ENCODE data around the gene PDPK1. TPM values are rescaled to one million over a fixed set of nuclear protein-coding genes. Genes with fewer than 3 reads are reported as not detected.
"Not testable (repeated sequence)": the region's sequence is repeated elsewhere in the genome, so short reads cannot be mapped to it uniquely, and the experiment has no call there.

The PDPK1 gene
- total and polyA plus RNA-seq, 10 donors: 6.2 to 74.5 (median 48.7) TPM

DNA sequence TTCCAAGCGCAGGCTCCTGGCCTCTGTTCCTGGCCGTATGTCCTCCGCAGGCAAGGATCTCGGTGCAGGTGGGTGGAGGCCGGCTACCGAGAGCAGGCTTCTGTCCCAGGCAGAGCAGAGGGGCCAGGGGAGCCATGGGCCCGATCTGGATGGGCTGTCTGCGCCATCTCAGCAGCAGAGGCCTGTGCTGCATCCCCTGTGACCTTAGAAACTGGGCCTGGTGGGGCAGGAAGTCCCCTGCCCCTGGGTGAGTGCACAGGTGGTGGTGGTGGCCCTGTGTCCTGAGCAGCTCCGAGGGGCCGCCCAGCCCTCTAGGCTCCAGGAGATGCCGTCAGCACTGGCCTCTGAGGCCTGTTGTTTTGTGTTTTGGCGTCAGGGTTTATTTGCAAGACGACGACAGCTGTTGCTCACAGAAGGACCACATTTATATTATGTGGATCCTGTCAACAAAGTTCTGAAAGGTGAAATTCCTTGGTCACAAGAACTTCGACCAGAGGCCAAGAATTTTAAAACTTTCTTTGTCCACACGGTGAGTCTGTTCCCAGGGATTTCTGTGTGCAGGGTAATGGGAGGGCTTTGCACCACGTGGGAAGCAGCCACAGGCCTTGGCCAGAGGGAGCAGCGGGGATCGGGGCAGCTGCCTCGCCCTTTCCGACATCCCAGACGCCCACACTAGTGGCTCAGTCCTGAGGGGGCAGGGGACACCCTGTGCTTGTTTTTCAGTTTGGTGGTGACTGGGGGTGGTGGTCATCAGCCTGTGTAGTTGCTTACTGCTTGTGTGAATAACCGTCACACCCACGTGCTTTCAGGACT lies 59.1 kb downstream of the PDPK1 start:
- WGBS, 5 donors: 94 to 97% (median 95%) methylated on average over 13 to 24 of the region's 24 CpGs
- no peaks in the 10 kb centered on the region for H3K27me3 ChIP-seq (replicated peaks in 1 of 7)
- TF ChIP-seq, protein P1, sequence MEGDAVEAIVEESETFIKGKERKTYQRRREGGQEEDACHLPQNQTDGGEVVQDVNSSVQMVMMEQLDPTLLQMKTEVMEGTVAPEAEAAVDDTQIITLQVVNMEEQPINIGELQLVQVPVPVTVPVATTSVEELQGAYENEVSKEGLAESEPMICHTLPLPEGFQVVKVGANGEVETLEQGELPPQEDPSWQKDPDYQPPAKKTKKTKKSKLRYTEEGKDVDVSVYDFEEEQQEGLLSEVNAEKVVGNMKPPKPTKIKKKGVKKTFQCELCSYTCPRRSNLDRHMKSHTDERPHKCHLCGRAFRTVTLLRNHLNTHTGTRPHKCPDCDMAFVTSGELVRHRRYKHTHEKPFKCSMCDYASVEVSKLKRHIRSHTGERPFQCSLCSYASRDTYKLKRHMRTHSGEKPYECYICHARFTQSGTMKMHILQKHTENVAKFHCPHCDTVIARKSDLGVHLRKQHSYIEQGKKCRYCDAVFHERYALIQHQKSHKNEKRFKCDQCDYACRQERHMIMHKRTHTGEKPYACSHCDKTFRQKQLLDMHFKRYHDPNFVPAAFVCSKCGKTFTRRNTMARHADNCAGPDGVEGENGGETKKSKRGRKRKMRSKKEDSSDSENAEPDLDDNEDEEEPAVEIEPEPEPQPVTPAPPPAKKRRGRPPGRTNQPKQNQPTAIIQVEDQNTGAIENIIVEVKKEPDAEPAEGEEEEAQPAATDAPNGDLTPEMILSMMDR (IDR thresholded peaks at IDR 0.05 in 8 of 11, conservative IDR thresholded peaks at IDR 0.05 in 3 of 11): no peak
- TF ChIP-seq POLR2AphosphoS5 (IDR thresholded peaks at IDR 0.05) (peak in 1 of 3 donors; percentile 24), POLR2A (IDR thresholded peaks at IDR 0.05) (no peak)
- H3K27ac ChIP-seq: no peak overlapping the region
- H3K4me1 ChIP-seq: peaks cover 0 to 27% (median 0%) of the 10 kb centered on the region in 6 donors
- H3K4me3 ChIP-seq: no peak overlapping the region
- H3K36me3 ChIP-seq: peaks cover 2 to 83% (median 42%) of the 10 kb centered on the region in 6 donors
- intact Hi-C loops (cut with DNase I; ENCODE audit: low total_unique reads): no loop called here
- peak; percentile 40 for DNase-seq
- no peaks in the 10 kb centered on the region for H3K9me3 ChIP-seq

DNA sequence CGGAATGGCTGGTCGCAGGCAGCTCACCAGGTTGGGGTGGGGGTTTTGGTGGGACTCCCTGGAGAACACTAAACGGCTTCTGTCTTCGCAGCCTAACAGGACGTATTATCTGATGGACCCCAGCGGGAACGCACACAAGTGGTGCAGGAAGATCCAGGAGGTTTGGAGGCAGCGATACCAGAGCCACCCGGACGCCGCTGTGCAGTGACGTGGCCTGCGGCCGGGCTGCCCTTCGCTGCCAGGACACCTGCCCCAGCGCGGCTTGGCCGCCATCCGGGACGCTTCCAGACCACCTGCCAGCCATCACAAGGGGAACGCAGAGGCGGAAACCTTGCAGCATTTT lies 59.7 kb downstream of the PDPK1 start:
- Histone ChIP-seq H3K4me1 (peaks cover 0 to 25% (median 2%) of the 10 kb centered on the region in 6 donors), H3K4me3 (no peak overlapping the region), H3K9me3 (no peaks in the 10 kb centered on the region), H3K27ac (no peak overlapping the region), H3K36me3 (peaks cover 2 to 77% (median 42%) of the 10 kb centered on the region in 6 donors), H3K27me3 (replicated peaks in 1 of 7) (no peaks in the 10 kb centered on the region)
- WGBS, 5 donors: 94 to 97% (median 96%) methylated on average over 18 to 22 of the region's 22 CpGs
- DNase-seq: peak; percentile 47
- TF ChIP-seq, protein P1 (IDR thresholded peaks at IDR 0.05 in 8 of 11, conservative IDR thresholded peaks at IDR 0.05 in 3 of 11): no peak
- TF ChIP-seq POLR2A (IDR thresholded peaks at IDR 0.05) (no peak), POLR2AphosphoS5 (IDR thresholded peaks at IDR 0.05) (no peak)
- intact Hi-C loops (cut with DNase I; ENCODE audit: low total_unique reads): no loop called here

DNA sequence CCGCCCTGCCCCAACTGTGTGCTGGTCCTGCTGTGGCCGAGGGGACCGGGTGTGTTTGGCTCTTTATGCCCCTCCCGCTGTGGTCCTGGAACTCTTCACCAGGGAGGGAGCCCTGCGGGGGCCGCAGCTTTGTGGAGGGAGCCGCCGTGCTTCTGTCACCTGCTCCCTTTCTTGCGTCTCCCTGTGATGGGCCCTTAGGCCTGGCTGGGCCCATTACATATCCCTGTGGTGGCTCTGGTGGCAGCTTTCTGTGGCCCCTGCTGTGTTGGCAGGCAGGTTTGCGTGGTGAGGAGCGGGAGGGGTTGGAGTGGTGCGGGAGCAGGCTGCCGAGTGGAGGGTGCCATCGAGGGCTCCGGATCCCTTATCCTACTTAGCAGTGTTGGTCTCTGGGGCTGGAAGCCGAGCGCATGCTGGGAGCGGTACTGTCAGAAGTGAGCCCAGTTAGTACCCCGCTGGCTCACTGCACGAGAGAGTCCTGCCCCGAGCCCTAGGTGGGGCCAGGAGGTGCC lies 60.4 kb downstream of the PDPK1 start:
- H3K4me3 ChIP-seq: no peak overlapping the region
- peaks cover 2 to 71% (median 42%) of the 10 kb centered on the region in 6 donors for H3K36me3 ChIP-seq
- no peak for TF ChIP-seq POLR2A (IDR thresholded peaks at IDR 0.05)
- peak in 1 of 3 donors; percentile 47 for TF ChIP-seq POLR2AphosphoS5 (IDR thresholded peaks at IDR 0.05)
- TF ChIP-seq, protein P1 (IDR thresholded peaks at IDR 0.05 in 8 of 11, conservative IDR thresholded peaks at IDR 0.05 in 3 of 11): no peak
- H3K27me3 ChIP-seq (replicated peaks in 1 of 7): no peaks in the 10 kb centered on the region
- peak; percentile 60 for DNase-seq
- no peaks in the 10 kb centered on the region for H3K9me3 ChIP-seq
- 95 to 96% (median 95%) methylated on average over 19 to 21 of the region's 21 CpGs for WGBS, 5 donors
- H3K27ac ChIP-seq: no peak overlapping the region
- intact Hi-C loops (cut with DNase I; ENCODE audit: low total_unique reads): no loop called here
- peaks cover 0 to 23% (median 7%) of the 10 kb centered on the region in 6 donors for H3K4me1 ChIP-seq

DNA sequence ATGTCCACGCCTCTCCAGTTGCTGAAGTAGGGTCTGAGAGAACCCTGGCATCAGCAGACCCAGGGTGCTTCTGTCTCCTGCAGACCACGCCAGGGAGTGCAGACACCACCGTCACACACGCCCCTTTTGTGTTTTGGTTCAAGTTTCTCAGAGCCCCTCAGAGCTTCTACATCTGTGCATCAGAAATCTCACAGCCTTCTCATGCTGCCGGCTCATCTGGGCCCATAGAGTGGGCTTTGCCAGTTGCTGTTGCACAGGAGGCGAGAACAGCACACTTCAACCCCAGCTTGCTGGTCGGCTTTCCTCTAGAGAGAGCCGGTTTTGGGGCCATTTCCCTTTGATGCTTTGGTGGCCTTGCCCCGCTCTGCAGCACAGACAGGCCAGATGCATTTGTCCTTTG lies 60.9 kb downstream of the PDPK1 start:
- peak; percentile 34 for DNase-seq
- WGBS, 5 donors: 94 to 98% (median 95%) methylated on average over 9 of the region's 9 CpGs
- intact Hi-C loops (cut with DNase I; ENCODE audit: low total_unique reads): no loop called here
- H3K4me1 ChIP-seq: peaks cover 0 to 23% (median 8%) of the 10 kb centered on the region in 6 donors
- no peak overlapping the region for H3K27ac ChIP-seq
- no peak for TF ChIP-seq POLR2A (IDR thresholded peaks at IDR 0.05)
- no peak for TF ChIP-seq POLR2AphosphoS5 (IDR thresholded peaks at IDR 0.05)
- TF ChIP-seq, protein P1 (IDR thresholded peaks at IDR 0.05 in 8 of 11, conservative IDR thresholded peaks at IDR 0.05 in 3 of 11): no peak
- H3K27me3 ChIP-seq (replicated peaks in 1 of 7): no peaks in the 10 kb centered on the region
- peaks cover 2 to 65% (median 42%) of the 10 kb centered on the region in 6 donors for H3K36me3 ChIP-seq
- no peaks in the 10 kb centered on the region for H3K9me3 ChIP-seq
- H3K4me3 ChIP-seq: no peak overlapping the region

DNA sequence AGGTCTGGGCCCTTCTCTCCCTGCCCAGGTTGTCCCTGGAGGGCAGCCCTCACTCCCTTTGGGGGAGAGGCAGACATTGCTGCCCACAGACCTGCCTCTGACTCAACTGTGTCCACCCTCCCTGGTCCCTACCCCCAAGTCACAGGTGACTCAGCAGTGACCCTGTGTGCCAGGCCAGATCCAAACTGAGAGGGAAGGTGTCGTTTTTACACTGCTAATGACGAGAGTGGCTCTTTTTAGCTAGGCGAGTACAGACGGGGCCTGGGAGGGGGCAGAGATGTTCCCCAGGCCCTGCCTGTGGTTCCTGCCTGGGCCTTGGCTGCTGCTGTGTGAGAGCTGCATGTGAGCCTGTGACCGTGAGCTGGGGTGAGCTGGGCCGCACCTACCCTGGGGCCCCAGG lies 61.3 kb downstream of the PDPK1 start:
- Histone ChIP-seq H3K36me3 (peaks cover 2 to 61% (median 41%) of the 10 kb centered on the region in 6 donors), H3K4me1 (peaks cover 0 to 24% (median 11%) of the 10 kb centered on the region in 6 donors)
- H3K27me3 ChIP-seq (replicated peaks in 1 of 7); H3K9me3 ChIP-seq; H3K4me3 ChIP-seq; intact Hi-C loops (cut with DNase I; ENCODE audit: low total_unique reads); H3K27ac ChIP-seq: not testable (repeated sequence)
- WGBS, 5 donors: 80 to 98% (median 90%) methylated on average over 3 to 4 of the region's 6 CpGs; no CpG with 5 or more reads in 2 of the 5 donors
- DNase-seq: peak; percentile 30

DNA sequence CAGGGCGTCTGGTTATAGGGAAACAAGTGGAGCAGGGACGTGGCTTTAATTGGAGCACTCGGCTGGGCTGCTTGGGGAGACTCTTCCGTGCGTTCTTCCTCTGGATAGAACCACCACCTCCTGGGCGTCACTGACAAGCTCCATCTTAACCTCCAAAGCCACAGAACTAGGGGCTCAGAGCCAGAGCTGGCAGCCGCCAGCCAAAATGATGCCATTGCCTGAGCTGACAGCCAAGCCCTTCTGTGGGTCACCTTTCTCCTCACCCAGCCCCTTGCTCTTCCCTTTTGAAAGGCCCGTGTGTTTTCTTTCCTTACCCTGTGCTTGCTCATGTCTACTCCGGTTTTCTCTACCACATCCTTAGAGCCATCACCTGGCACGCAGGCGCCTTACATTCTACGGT lies 62.0 kb downstream of the PDPK1 start:
- not testable (repeated sequence) for H3K27me3 ChIP-seq (replicated peaks in 1 of 7)
- WGBS, 5 donors: 86 to 95% (median 94%) methylated on average over 8 to 12 of the region's 12 CpGs

More for the DNA sequence above, 62.0 kb downstream of the PDPK1 start:
- H3K36me3 ChIP-seq: peaks cover 2 to 55% (median 41%) of the 10 kb centered on the region in 6 donors
- H3K4me3 ChIP-seq; H3K27ac ChIP-seq; intact Hi-C loops (cut with DNase I; ENCODE audit: low total_unique reads); H3K9me3 ChIP-seq: not testable (repeated sequence)
- DNase-seq: peak; percentile 35
- peaks cover 0 to 28% (median 12%) of the 10 kb centered on the region in 6 donors for H3K4me1 ChIP-seq

All from spleen (tissue), 11 donors.